Stimulated activated CD4-positive, alpha-beta T cell treated with anti-CD3 and anti-CD28 coated beads, Interleukin-1b, Interleukin-23, amount 100 ng/mL, for 48 hours (primary cell): ENCODE measurements around the gene PDS5B.
"Not testable (repeated sequence)": the region's sequence is repeated elsewhere in the genome, so short reads cannot be mapped to it uniquely, and the experiment has no call there.

Experiments
- DNase-seq: peaks from one replicate; pipeline ENCODE4 v3.0.0-alpha.2; 2020

PDS5B gene

DNA sequence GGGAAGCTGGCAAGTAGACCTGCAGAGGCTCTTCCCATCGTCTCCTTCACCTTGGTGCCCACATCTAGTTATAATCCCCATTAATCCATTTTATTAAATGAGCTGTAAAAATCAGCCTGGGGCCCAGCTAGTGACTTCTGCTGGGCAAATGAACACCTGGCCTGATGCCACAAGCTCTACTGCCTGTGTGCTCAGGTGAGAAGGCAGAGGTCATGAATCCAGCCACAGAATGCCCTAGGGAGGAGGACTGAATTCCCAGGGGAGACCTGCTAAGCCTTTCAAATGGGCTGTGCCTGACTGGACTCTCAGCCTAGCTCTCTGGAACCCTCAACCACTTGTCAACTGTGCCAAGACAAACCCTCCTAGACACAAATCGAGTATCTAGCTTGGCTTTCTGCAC is 74.0 kb downstream of the PDS5B start:
- no peak for DNase-seq

DNA sequence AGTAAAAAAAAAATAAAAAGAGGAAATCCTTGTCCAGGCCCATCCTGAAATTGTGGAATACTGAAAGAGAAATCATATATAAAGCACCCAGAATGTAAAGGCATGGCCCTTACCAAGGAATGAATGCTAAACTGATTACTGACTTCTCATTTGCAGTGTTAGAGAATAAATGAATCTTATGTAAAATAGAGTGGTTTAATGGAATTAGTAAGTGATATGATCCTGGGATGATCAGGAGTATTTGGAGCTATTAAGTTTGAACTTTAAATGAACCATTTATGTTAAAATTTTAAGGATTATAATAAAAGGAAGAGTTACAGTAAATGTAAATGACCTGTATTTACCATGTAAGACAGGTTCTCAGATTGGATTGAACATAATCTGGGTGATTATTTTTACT is 75.4 kb downstream of the PDS5B start:
- DNase-seq: no peak

DNA sequence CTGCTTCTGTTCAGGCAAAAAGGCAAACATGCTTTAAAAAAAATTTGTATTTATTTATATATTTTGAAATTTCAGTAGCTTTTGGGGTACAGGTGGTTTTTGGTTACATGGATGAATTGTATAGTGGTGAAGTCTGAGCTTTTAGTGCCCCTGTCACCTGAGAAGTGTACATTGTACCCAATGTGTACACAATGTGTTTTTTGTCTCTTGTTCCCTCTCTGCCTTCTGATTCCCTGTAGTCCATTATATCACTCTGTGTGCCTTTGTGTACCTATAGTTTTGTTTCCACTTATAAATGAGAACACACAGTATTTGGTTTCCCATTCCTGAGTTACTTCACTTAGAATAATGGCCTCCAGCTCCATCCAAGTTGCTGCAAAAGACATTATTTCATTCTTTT is 77.4 kb downstream of the PDS5B start:
- no peak for DNase-seq

DNA sequence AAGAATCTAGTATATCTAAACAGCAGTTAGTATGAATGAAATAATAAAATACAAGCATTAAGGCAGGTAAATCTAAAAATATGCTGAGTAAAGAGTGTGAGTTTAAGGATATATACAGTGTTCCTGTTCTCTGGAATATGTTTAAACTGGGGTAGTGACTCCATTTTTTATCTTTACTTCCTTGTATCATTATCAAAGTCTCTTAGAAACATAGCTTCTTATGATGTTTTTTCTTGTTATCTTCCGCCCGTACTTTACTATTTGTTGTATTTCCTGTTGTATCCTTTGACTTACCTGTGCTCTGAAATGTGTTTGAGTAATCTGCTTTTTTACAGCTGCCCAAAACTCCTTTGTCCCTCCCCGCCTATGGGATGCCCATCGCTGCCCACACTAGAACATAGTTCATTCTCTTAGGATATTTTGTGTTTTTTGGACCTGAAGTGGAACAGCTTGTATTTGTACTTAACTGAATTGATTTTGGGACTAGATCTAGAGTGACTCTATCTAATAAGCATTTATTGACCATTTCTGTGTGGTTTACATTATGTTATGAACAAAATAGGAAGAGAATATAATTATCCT is 80.8 kb downstream of the PDS5B start:
- no peak for DNase-seq

DNA sequence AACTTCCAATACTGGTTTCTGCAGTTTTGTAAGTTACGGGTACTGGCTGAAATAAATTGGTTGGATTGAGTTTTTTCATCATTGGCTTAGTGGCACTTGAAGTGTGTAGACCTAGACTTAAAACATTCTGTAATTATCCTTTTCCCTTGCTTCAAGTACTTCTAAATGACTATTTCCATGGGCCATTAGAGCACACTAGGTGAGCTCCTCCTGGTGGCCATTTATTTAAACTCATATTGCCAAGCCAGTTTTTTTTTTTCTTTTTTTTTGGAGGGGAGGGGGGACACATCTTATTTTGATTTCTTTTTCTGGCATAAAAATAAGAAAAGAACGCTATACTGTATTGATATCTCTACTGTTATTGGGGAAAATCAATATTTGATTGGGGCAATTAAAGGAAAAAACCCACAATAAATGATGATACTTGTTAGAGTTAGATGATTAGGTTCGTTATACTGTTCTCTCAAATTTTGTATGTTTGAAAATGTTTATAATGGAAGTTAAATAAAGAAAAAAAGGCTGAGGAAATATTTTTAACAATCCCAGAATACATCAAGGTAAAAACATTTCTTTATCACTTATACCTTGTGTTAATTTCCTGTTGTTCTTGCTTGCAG is 82.9 kb downstream of the PDS5B start:
- DNase-seq: no peak

DNA sequence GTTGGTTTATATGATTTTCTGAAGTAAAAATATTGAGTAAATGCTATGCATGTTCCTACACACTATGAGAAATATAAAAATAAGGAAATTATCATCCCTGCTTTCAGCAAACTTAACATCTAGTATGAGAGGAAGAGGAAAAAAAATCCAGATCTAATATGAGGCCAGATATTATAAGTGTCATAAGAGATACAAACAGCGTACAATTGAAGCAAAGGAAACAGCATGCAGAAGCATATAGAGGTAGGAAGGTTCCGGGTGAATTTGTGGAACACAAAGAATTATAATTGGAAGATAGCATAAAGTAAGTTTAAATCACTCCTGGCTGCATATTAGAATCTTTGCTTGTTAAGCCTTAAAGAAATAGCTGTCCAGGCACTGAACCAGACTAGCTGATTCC is 88.3 kb downstream of the PDS5B start:
- no peak for DNase-seq

DNA sequence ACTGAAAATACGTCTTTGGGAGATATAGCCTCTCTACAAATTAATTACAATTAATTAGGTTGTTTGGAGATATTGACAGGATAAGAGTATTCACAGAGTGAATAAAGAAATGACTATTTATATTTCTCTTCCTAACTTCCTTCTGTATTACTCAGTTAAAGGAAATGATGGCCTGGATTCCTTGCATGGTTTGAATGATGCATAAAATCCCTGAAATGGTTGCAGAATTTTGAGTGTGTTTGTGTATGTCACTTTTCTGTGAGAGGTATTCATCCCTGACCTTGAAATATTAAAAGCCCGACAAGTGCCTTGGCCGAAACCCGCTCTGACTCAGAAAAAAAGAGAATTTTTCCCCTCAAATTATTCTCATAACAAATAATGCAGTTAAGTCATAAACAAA is 90.0 kb downstream of the PDS5B start:
- DNase-seq: no peak

DNA sequence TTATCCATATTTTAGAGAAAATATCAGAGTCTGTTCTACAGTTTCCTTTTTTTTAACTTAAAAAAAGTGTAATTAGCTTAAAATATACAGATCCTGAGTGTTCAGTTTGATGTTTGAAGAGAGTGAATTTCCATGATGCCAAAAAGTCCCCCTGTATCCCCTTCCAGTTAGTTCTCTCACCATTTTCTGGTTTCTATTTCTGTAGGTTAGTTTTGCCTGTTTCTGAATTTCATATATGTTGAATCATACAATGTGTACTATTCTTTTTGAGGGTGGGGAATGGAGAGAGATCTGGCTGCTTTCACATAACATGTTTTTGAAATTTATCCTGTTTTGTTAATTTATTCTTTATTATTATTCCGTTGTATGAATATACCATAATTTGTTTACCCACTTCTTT is 95.9 kb downstream of the PDS5B start:
- DNase-seq: no peak

DNA sequence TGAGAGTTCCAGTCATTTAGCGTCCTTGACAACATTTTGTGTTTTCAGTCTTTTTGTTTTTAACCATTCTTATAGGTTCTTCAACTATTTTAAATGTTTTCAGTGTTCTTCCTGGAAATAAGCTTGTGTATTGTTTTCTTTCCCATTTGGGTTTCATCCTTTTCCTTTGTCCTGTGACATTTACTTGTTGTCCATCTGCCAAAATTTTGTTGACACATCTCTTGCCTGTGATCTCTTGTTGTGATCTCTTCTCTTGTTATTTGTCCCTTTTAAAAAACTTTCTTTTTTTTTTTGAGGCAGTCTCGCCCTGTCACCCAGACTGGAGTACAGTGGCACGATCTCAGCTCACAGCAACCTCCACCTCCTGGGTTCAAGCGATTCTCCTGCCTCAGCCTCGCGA is 96.5 kb downstream of the PDS5B start:
- DNase-seq: no peak

DNA sequence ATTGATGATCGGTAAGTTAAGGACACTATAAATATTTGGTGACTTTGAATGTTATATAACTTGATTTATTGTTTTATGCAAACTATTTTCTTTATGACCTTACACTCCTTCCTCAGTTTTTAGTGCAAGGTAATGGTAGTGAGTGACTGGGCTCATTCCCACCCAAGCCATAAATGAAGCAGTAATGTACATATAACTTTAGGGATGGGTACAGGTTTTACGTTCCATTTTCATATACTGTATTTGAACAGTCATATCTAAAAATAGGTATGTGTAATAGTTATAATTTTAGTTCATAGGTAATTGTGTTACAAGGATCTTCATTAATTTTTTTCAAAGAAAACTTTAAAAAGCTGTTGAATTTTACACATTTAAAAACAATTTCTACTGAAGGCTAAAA is 101.0 kb downstream of the PDS5B start:
- no peak for DNase-seq

DNA sequence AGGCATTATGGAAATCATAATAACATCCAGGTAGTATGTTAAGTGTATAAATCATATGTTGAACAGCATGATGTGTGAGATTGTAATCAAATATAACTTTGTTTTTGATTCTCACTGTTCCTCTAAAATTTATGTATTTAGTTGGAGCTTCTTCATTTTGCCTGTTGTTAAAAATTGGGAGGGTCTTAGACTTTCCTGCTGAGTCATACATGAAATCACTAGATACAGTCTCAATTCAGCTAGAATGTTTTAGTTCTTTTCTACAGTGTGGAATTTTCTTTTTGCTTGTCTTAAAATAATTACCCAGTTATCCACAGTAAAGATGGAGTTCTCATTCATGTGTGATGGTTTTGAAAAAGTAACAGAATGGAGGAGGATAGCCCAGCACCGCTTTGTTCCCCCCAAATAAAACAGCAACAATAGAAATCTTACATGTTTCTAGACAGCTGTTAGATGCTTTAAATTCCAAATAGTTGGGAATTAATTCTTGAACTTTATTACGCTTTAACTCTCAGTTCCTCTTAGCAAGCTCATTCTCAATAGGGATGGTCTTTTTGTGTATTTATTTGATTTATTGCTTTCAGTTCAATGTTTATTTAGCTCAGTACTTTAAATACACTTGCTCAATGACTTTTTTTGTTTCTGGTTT is 109.5 kb downstream of the PDS5B start:
- DNase-seq: no peak

DNA sequence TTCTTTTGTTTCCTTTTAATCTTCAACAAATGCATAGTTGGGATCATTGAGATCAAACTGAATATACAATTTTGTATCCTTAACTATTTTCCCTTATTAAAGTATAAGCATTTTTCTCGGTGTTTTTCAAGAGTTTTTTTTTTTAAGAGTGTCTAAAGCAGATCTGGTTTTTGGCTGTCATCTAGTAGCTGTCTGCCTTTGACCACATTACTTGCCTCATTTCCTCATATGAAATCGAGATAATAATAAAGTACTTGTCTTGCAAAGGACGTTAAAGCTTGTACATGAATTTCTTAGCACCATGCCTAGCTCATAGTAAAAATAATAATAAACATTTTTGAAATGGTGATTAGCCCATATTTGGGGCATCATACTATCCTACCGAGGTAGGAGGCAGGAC is 121.2 kb downstream of the PDS5B start:
- no peak for DNase-seq

DNA sequence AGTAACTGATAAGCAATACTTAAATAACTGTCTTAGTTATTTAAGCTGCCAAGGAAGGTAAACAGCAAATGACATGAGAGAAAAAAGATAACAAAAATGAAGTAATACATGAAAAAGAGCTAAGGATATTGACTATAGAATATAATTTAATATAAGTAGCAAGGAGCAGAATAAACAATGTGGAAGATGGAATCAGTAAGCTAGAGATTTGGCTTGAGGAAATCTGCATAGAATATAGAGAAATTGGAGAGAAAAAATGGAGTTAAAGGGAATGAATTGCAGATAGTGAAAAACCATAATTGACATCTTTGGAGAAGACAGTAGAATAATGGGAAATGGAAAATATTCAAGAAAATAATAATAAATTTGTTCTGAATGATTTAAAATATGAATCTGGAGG is 127.1 kb downstream of the PDS5B start:
- no peak for DNase-seq

DNA sequence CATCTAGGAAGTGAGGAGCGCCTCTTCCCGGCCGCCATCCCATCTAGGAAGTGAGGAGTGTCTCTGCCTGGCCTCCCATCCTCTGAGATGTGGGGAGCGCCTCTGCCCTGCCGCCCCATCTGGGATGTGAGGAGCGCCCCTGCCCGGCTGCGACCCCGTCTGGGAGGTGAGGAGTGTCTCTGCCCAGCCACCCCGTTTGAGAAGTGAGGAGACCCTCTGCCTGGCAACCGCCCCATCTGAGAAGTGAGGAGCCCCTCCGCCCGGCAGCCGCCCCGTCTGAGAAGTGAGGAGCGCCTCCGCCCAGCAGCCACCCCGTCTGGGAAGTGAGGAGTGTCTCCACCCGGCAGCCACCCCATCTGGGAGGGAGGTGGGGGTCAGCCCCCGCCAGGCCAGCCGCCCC is 129.9 kb downstream of the PDS5B start:
- DNase-seq: not testable (repeated sequence)

DNA sequence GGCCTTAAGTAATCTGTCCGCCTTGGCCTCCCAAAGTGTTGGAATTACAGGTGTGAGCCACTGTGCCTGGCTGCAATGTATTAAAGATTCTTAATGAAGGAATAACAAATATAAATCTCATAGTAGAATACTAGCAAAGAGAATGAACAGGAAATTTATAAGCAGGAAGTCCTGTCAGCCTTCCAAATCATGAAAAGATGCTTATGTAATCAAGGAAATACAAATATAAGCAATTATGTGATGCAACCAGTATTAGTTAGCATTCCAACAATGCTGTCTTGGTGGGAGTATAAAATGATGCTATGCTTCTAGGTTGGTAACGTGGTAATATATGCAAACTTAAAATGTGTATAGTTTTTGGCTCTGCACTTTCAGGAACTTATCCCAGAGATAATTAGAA is 133.8 kb downstream of the PDS5B start:
- DNase-seq: no peak

DNA sequence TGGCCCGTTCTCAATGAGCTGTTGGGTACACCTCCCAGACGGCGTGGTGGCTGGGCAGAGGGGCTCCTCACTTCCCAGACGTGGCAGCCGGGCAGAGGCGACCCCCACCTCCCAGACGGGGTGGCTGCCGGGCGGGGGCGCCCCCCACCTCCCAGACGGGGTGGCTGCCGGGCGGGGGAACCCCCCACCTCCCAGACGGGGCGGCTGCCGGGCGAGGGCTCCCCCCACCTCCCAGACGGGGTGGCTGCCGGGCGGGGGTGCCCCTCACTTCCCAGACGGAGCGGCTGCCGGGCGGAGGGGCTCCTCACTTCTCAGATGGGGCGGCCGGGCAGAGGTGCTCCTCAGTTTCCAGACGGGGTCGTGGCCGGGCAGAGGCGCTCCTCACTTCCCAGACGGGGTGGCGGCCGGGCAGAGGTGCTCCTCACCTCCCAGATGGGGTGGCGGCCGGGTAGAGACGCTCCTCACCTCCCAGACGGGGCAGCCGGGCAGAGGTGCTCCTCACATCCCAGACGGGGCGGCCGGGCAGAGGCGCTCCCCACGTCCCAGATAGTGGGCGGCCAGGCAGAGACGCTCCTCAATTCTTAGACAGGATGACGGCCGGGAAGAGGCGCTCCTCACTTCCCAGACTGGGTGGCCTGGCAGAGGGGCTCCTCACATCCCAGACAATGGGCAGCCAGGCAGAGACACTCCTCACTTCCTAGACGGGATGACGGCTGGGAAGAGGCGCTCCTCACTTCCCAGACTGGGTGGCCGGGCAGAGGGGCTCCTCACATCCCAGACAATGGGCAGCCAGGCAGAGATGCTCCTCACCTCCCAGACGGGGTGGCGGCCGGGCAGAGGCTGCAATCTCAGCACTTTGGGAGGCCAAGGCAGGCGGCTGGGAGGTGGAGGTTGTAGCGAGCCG is 135.1 kb downstream of the PDS5B start:
- not testable (repeated sequence) for DNase-seq

DNA sequence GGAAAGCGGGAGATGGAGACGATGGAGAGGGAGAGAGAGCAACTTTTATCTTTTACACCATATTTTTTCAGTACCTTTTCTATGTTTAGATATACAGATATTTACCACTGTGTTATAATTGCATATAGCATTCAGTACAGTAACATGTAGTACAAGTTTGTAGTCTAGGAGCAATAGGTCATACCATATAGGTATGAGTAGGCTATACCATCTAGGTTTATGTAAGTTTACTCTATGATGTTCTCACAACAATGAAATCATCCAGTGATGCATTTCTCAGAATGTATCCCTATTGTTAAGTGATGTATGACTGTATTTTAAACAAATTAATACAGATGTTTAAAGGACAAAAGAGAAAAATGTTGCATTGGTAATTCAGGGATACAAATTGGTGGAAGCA is 136.1 kb downstream of the PDS5B start:
- no peak for DNase-seq

DNA sequence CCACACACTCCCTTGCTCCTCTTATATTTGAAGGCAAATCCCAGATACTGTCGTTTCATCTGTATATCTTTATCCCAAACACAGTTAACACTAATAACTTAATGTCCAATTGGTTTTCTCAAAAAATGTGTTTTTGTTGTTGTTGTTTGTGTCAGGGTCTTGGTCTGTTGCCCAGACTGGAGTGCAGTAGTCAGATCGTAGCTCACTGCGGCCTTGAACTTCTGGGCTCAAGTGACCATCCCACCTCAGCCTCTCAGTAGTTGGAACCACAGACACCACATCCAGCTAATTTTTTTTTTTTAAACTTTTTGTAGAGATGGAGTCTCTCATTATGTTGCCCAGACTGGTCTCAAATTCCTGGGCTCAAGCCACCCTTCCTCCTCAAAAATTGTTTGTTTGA is 137.7 kb downstream of the PDS5B start:
- no peak for DNase-seq

DNA sequence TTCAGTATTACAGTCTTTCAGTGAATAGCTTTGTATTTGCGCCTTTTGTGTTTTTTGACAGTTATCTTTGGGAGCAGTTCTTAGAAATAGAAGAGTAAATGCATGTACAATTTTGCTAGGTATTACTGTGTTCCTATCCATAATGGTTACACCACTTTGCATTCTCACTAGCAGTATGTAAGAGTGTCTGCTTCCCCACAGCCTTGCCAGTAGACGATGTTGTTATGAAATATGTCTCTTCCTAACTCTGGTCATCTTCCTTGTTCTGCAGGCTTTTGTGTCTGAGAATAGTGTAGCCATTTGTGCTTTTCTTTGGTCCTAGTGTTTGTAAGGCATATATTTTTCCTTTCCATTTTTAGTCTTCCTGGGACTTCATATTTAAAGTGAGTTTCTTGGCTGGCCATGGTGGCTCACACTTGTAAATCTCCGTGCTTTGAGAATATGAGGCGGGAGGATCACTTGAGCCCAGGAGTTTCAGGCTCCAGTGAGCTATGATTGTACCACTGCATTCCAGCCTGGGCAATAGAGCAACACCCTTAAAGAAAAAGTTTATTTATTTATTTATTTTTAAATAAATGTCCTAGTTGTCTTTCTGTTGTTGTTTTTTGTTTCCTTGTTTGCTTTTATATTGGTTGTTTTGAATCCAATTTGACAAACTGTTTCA is 140.3 kb downstream of the PDS5B start:
- DNase-seq: no peak

DNA sequence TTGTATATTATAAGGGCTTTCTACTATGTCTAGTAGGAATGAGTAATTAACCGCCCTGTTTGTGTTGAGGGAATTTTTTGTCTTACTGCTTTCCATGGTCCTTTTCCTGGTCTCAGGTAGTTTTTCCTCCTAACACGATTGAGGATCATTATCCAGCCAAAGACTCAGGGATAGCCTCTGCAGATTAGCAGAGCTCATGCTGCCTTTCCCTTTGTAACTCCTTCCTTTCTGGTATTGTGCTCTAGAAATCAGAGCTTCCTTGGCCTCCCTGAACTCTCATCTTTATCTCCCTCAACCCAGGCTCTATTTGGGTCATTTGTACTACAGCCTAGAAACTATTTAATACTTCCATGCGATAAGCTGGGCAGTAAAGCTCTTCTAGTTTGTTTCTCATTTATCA is 142.1 kb downstream of the PDS5B start:
- DNase-seq: no peak

DNA sequence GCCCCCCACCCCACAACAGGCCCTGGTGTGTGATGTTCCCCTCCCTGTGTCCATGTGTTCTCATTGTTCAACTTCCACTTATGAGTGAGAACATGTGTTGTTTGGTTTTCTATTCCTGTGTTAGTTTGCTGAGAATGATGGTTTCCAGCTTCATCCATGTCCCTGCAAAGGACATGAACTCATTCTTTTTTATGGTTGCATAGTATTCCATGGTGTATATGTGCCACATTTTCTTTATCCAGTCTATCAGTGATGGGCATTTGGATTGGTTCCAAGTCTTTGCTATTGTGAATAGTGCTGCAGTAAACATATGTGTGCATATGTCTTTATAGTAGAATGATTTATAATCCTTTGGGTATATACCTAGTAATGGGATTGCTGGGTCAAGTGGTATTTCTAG is 142.8 kb downstream of the PDS5B start:
- DNase-seq: not testable (repeated sequence)

DNA sequence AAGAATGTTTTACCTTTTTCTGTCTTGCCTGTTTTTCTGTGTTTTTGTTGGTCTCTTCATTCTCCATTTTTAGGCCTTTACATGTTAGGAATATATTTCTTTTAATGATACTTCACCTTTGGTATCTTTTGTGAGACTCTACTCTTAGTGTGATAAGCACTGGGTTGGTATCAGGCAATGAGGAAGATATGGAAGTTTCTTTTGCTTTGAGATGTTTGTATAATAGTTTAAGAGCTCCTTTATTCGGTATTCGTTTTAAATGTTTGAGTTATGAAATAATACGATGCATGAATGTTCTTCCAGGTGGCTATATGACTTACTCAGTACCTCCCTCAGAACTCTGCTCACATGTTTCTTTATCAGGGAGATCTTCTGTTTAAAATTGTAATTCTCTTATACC is 144.8 kb downstream of the PDS5B start:
- no peak for DNase-seq

DNA sequence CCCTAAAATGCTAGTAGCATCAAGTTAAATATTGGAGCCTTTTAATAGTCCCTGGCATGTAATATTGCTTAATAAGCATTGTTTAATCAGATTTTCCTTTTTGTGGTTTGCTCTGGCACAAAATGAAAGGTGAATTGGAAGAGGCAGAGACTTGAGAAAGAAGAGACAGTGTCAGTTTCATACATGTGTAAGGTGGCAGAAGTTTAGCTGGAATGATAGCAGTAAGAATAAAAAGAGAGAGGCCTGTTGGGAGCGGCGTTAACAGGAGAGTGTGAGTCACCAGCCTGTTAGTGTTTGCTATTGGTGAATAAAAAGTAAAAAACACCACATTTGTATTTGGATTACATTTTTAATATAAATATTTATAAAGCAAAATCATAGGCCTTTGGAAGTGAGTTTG is 145.3 kb downstream of the PDS5B start:
- DNase-seq: no peak
